ENCODE results near the gene NDST3.

The NDST3 gene

DNA sequence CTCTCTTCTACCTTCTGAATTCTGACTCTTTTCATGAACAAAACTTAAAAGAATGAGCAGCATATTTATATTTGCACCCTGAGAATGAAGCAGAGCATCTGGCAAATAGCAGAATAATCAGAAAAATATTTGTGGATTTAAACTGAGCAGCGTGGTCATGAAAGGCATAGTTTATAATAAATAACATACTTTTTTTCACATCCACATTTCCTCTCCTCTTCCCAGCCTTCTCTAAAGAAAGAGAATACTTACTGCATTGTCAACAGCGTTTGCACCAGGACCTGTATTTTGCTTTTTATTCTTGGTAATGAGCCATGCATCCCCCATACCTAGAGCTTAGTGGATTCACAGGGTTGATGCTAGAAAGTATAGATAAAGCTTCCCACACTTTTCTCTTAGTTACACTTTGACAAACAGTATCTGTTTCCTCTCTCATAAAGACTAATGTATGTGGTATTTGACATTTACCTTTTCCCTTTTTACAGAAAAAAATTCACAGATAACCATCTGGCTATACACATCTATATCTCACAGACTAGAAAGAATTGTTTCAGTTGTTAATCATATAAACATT, 187.0 kb downstream of the NDST3 start:
- TF ChIP-seq ZNF565 (CRISPR knock-in tag; conservative IDR thresholded peaks at IDR 0.05; ENCODE audit: low read depth), result no peak
- TF ChIP-seq, protein P1, sequence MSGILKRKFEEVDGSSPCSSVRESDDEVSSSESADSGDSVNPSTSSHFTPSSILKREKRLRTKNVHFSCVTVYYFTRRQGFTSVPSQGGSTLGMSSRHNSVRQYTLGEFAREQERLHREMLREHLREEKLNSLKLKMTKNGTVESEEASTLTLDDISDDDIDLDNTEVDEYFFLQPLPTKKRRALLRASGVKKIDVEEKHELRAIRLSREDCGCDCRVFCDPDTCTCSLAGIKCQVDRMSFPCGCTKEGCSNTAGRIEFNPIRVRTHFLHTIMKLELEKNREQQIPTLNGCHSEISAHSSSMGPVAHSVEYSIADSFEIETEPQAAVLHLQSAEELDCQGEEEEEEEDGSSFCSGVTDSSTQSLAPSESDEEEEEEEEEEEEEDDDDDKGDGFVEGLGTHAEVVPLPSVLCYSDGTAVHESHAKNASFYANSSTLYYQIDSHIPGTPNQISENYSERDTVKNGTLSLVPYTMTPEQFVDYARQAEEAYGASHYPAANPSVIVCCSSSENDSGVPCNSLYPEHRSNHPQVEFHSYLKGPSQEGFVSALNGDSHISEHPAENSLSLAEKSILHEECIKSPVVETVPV (CRISPR knock-in tag; IDR thresholded peaks at IDR 0.05), result no peak
- TF ChIP-seq CSDC2 (CRISPR knock-in tag; IDR thresholded peaks at IDR 0.05), result no peak
- TF ChIP-seq ISL1 (CRISPR knock-in tag; IDR thresholded peaks at IDR 0.05), result no peak
- no peak for TF ChIP-seq ARNTL (CRISPR knock-in tag; IDR thresholded peaks at IDR 0.05; ENCODE audit: borderline replicate concordance, low read depth)
- TF ChIP-seq ZNF70 (CRISPR knock-in tag; IDR thresholded peaks at IDR 0.05), result no peak
- TF ChIP-seq, protein P2, sequence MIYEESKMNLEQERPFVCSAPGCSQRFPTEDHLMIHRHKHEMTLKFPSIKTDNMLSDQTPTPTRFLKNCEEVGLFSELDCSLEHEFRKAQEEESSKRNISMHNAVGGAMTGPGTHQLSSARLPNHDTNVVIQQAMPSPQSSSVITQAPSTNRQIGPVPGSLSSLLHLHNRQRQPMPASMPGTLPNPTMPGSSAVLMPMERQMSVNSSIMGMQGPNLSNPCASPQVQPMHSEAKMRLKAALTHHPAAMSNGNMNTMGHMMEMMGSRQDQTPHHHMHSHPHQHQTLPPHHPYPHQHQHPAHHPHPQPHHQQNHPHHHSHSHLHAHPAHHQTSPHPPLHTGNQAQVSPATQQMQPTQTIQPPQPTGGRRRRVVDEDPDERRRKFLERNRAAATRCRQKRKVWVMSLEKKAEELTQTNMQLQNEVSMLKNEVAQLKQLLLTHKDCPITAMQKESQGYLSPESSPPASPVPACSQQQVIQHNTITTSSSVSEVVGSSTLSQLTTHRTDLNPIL (CRISPR knock-in tag; IDR thresholded peaks at IDR 0.05; ENCODE audit: low read depth), result no peak
- TF ChIP-seq, protein P3, sequence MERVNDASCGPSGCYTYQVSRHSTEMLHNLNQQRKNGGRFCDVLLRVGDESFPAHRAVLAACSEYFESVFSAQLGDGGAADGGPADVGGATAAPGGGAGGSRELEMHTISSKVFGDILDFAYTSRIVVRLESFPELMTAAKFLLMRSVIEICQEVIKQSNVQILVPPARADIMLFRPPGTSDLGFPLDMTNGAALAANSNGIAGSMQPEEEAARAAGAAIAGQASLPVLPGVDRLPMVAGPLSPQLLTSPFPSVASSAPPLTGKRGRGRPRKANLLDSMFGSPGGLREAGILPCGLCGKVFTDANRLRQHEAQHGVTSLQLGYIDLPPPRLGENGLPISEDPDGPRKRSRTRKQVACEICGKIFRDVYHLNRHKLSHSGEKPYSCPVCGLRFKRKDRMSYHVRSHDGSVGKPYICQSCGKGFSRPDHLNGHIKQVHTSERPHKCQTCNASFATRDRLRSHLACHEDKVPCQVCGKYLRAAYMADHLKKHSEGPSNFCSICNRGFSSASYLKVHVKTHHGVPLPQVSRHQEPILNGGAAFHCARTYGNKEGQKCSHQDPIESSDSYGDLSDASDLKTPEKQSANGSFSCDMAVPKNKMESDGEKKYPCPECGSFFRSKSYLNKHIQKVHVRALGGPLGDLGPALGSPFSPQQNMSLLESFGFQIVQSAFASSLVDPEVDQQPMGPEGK (CRISPR knock-in tag; IDR thresholded peaks at IDR 0.05; ENCODE audit: borderline replicate concordance), result no peak
- TF ChIP-seq TOX (CRISPR knock-in tag; IDR thresholded peaks at IDR 0.05; ENCODE audit: borderline replicate concordance), result no peak
- no peak for TF ChIP-seq PPARA (CRISPR knock-in tag; IDR thresholded peaks at IDR 0.05; ENCODE audit: borderline replicate concordance)
- peak; percentile 70 for ATAC-seq

DNA sequence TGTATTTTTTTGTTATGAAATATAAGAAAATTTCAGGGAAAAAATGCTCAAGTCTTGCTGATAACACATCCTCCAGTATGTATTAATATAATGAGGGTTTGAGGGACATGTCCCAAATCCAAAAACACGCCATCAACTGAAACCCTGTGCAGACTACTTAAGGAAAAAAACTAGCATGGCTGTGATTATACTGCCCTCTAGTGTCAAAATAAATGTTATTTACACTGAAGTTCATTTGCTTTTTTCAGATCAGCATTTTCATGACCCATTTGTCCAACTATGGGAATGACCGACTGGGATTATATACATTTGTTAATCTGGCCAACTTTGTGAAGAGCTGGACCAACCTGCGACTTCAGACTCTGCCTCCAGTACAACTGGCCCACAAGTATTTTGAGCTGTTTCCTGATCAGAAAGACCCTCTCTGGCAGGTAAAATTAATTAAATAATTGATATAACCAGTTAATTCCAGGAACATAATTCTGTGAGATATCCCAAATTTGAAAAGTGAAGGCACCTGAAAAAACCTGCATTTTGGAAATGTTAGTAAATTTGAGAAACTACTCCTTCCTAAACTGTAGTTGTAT, 190.1 kb downstream of the NDST3 start:
- TF ChIP-seq, protein P2 (CRISPR knock-in tag; IDR thresholded peaks at IDR 0.05; ENCODE audit: low read depth), result no peak
- TF ChIP-seq ZNF70 (CRISPR knock-in tag; IDR thresholded peaks at IDR 0.05), result no peak
- no peak for TF ChIP-seq BACH2 (CRISPR knock-in tag; IDR thresholded peaks at IDR 0.05; ENCODE audit: borderline replicate concordance)
- no peak for TF ChIP-seq RARB (CRISPR knock-in tag; IDR thresholded peaks at IDR 0.05)
- TF ChIP-seq, protein P4, sequence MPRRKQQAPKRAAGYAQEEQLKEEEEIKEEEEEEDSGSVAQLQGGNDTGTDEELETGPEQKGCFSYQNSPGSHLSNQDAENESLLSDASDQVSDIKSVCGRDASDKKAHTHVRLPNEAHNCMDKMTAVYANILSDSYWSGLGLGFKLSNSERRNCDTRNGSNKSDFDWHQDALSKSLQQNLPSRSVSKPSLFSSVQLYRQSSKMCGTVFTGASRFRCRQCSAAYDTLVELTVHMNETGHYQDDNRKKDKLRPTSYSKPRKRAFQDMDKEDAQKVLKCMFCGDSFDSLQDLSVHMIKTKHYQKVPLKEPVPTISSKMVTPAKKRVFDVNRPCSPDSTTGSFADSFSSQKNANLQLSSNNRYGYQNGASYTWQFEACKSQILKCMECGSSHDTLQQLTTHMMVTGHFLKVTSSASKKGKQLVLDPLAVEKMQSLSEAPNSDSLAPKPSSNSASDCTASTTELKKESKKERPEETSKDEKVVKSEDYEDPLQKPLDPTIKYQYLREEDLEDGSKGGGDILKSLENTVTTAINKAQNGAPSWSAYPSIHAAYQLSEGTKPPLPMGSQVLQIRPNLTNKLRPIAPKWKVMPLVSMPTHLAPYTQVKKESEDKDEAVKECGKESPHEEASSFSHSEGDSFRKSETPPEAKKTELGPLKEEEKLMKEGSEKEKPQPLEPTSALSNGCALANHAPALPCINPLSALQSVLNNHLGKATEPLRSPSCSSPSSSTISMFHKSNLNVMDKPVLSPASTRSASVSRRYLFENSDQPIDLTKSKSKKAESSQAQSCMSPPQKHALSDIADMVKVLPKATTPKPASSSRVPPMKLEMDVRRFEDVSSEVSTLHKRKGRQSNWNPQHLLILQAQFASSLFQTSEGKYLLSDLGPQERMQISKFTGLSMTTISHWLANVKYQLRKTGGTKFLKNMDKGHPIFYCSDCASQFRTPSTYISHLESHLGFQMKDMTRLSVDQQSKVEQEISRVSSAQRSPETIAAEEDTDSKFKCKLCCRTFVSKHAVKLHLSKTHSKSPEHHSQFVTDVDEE (CRISPR knock-in tag; IDR thresholded peaks at IDR 0.05), result no peak
- no peak for TF ChIP-seq CSDC2 (CRISPR knock-in tag; IDR thresholded peaks at IDR 0.05)
- TF ChIP-seq ARNTL (CRISPR knock-in tag; IDR thresholded peaks at IDR 0.05; ENCODE audit: borderline replicate concordance, low read depth), result no peak
- no peak for TF ChIP-seq ZNF565 (CRISPR knock-in tag; conservative IDR thresholded peaks at IDR 0.05; ENCODE audit: low read depth)
- no peak for TF ChIP-seq ESRRG (CRISPR knock-in tag; IDR thresholded peaks at IDR 0.05)
- TF ChIP-seq OSR1 (CRISPR knock-in tag; IDR thresholded peaks at IDR 0.05), result no peak
- TF ChIP-seq, protein P1 (CRISPR knock-in tag; IDR thresholded peaks at IDR 0.05), result no peak
- TF ChIP-seq PPARA (CRISPR knock-in tag; IDR thresholded peaks at IDR 0.05; ENCODE audit: borderline replicate concordance), result no peak
- TF ChIP-seq TCF4 (CRISPR knock-in tag; IDR thresholded peaks at IDR 0.05; ENCODE audit: borderline replicate concordance), result no peak
- peak; percentile 80 for ATAC-seq

DNA sequence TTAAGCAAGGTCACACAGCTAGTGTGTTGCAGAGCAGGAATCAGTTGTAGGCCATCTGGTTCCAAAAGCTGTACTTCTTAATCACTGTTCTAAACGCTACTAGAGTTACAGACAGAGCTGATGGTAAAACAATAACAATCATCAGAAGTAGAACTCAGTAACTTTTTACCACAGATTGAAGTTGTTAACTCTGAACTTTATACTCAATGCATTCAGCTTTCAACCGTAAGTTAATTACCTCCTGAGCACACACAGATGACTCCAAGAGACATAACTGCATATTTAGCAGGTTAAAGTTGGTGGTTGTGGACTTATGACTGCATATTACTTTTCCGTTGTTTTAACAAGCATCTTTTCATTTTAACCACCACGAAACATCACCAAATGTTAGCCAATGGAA, 191.2 kb downstream of the NDST3 start:
- no peak for ATAC-seq
- TF ChIP-seq, protein P5, sequence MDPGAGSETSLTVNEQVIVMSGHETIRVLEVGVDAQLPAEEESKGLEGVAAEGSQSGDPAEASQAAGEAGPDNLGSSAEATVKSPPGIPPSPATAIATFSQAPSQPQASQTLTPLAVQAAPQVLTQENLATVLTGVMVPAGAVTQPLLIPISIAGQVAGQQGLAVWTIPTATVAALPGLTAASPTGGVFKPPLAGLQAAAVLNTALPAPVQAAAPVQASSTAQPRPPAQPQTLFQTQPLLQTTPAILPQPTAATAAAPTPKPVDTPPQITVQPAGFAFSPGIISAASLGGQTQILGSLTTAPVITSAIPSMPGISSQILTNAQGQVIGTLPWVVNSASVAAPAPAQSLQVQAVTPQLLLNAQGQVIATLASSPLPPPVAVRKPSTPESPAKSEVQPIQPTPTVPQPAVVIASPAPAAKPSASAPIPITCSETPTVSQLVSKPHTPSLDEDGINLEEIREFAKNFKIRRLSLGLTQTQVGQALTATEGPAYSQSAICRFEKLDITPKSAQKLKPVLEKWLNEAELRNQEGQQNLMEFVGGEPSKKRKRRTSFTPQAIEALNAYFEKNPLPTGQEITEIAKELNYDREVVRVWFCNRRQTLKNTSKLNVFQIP (CRISPR knock-in tag; IDR thresholded peaks at IDR 0.05; ENCODE audit: borderline replicate concordance, low read depth), result no peak
- TF ChIP-seq ISL1 (CRISPR knock-in tag; IDR thresholded peaks at IDR 0.05), result no peak
- TF ChIP-seq, protein P3 (CRISPR knock-in tag; IDR thresholded peaks at IDR 0.05; ENCODE audit: borderline replicate concordance), result no peak
- TF ChIP-seq GLIS3 (CRISPR knock-in tag; IDR thresholded peaks at IDR 0.05), result no peak
- no peak for TF ChIP-seq ZNF8 (CRISPR knock-in tag; IDR thresholded peaks at IDR 0.05)
- no peak for TF ChIP-seq CSDC2 (CRISPR knock-in tag; IDR thresholded peaks at IDR 0.05)
- no peak for TF ChIP-seq PPARA (CRISPR knock-in tag; IDR thresholded peaks at IDR 0.05; ENCODE audit: borderline replicate concordance)
- TF ChIP-seq ARNTL (CRISPR knock-in tag; IDR thresholded peaks at IDR 0.05; ENCODE audit: borderline replicate concordance, low read depth), result no peak
- no peak for TF ChIP-seq TOX (CRISPR knock-in tag; IDR thresholded peaks at IDR 0.05; ENCODE audit: borderline replicate concordance)
